ENCODE measurements around the gene RHOG.
"Not testable (repeated sequence)": the region's sequence is repeated elsewhere in the genome, so short reads cannot be mapped to it uniquely, and the experiment has no call there.

The RHOG gene

DNA sequence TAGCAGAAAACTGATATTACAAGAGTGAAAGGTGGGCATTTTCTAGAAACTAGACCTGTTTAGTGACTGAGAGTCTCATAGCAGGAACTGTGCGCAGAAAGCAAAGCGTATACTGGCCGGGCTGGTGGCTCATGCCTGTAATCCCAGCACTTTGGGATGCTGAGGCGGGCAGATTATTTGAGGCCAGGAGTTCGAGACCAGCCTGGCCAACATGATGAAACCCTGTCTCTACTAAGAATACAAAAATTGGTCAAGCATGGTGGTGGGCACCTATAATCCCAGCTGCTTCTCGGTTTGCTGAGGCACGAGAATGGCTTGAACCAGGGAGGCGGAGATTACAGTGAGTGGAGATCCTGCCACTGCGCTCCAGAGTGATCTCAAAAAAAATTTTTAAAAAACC, 41.6 kb downstream of the RHOG start:
- TF ChIP-seq, protein P1, sequence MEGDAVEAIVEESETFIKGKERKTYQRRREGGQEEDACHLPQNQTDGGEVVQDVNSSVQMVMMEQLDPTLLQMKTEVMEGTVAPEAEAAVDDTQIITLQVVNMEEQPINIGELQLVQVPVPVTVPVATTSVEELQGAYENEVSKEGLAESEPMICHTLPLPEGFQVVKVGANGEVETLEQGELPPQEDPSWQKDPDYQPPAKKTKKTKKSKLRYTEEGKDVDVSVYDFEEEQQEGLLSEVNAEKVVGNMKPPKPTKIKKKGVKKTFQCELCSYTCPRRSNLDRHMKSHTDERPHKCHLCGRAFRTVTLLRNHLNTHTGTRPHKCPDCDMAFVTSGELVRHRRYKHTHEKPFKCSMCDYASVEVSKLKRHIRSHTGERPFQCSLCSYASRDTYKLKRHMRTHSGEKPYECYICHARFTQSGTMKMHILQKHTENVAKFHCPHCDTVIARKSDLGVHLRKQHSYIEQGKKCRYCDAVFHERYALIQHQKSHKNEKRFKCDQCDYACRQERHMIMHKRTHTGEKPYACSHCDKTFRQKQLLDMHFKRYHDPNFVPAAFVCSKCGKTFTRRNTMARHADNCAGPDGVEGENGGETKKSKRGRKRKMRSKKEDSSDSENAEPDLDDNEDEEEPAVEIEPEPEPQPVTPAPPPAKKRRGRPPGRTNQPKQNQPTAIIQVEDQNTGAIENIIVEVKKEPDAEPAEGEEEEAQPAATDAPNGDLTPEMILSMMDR (IDR thresholded peaks at IDR 0.05; ENCODE audit: low read depth, low read length), result no peak

DNA sequence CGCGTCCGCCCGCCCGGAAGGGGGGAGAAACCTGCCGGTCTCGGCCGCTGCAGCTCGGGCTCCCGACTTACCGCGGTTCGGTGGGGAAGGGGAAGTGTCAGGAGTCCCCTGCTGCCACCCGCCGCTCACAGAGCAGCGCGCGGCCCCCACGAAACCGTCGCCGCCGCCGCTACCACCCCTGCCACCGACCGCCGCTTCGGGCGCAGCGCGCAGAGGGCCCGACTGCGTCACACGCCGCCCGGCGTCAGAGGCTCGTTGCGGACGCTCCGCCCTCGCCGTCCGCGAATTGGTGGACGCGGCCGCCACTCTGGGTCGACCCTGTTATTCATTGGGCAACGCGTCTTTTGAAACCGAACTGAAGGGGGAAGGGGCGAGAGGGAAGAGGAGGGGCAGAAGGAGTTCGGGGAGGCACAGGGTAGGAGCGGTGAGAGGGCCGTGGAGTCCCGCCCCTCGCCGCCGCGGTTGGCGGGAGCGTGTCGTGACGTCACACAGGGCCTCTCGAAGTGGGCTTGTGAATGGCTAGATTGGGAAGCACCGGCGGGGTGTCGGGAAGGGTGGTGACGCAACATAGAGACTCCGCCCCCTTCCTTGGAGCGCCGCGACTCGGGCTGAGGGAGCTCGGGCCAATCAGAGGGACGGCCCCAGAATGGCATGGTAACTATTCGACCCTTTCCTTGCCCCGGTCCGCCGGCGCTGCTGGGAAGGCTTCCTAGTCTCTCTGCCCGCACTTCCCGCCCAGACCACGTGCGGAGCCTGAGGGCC, 43.2 kb downstream of the RHOG start, which contains the start of gene NUP98:
Gene NUP98, minus strand, starts transcription at position 226 of the 762 bp plus-strand sequence. CDS start 15,437 bp downstream, outside the sequence.
- TF ChIP-seq, protein P1 (IDR thresholded peaks at IDR 0.05; ENCODE audit: low read depth, low read length), result no peak
- peak within 1 kb of the TSS; percentile 98 for H3K4me3 ChIP-seq (ENCODE audit: low read depth, low read length)

More for the DNA sequence above, 41.6 kb downstream of the RHOG start:
- H3K4me3 ChIP-seq (ENCODE audit: low read depth, low read length), result no peak overlapping the region

DNA sequence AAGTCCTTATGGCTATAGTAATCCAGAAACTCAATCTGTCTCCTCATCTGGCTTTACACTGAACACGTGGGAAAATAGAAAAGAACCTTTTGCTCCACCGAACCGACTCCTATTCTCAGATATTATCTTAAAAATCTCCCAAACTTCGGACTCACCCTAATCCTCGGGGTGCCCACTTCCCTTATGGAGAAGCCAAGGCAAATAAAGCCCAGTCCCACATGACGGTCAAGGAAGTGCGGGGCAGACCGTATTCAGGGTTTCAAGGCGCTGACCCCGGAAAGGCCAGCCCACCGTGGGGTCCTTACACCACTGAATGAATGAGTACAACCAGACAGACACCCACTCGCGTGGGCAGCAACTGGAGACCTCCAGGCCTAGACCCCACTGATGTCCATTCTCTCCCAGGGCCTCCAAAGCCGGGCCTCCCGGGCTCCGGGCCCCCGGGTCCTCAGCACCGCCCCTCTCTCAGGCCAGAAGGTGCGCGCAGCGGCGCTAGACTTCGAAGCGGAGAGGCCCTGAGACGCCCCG, 43.9 kb downstream of the RHOG start:
- peak overlapping the region; percentile 98 for H3K4me3 ChIP-seq (ENCODE audit: low read depth, low read length)
- TF ChIP-seq, protein P1 (IDR thresholded peaks at IDR 0.05; ENCODE audit: low read depth, low read length), result no peak

DNA sequence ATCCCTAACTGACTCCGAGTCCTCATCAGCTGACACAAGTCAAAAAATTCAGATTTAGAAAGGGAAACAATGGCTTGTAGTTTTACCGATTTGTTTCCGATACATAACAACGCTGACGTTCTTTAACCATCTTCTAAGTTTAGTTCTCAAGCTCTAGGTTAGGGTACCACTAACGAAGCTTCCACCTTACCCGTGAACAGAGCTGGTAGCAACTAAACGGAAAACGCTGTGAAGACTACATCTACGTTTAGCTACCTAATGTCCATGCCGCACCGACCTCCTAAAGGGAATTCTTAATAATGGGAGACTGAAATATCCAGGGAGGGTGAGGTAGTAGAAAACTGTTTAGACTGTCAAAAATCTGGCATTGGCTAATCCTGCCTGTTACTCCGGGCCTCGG, 44.4 kb downstream of the RHOG start:
- TF ChIP-seq, protein P1 (IDR thresholded peaks at IDR 0.05; ENCODE audit: low read depth, low read length), result no peak
- peak overlapping the region; percentile 98 for H3K4me3 ChIP-seq (ENCODE audit: low read depth, low read length)

DNA sequence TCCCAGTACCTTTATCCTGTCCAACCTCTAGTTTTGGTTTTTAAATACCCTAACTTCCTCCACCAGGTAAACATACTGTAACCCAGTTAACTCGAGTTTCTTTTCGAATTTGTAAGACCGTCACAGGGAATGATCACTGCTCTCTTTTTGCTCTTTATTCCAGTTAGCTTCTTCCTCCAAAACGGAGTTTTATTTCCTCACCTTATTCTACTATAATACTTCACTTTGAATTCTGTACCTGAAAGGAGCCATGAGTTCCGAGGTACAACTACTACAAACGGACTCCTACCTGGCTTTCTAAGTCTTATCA, 44.8 kb downstream of the RHOG start:
- peak overlapping the region; percentile 98 for H3K4me3 ChIP-seq (ENCODE audit: low read depth, low read length)
- TF ChIP-seq, protein P1 (IDR thresholded peaks at IDR 0.05; ENCODE audit: low read depth, low read length), result no peak

DNA sequence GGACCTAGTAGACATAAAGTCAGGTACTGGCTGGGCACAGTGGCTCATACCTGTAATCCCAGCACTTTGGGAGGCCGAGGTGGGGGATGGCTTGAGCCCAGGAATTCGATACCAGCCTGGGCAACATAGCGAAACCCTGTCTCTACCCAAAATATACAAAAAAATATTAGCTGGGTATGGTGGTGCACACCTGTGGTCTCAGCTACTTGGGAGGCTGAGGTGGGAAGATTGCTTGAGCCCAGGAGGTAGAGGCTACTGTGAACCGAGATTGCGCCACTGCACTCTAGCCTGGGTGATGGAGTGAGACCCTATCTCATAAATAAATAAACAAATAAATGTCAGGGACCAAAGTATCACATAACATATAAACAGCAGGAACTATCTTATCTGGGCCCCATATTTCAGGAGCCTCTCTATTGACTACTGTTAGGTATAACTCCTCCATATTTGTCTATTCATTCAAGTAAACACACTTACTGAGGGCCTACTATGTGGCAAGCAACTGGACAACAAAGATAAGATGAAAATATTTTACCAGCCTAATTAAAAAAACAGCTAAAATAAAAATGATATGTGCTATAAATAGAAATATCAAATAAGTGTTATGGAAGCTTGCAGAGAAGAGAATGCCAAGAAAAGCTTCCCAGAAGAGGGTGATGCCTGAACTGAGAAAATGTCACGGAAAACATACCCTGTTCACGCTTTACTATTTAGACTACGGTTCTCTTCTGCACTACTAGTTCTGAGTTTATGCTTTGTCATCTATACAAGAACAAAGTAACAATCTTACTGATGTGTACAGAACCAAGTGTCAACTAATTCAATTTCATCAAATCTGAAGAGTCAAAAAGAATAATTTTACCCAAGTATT, 45.4 kb downstream of the RHOG start:
- peak overlapping the region; percentile 98 for H3K4me3 ChIP-seq (ENCODE audit: low read depth, low read length)
- TF ChIP-seq, protein P1 (IDR thresholded peaks at IDR 0.05; ENCODE audit: low read depth, low read length), result no peak

DNA sequence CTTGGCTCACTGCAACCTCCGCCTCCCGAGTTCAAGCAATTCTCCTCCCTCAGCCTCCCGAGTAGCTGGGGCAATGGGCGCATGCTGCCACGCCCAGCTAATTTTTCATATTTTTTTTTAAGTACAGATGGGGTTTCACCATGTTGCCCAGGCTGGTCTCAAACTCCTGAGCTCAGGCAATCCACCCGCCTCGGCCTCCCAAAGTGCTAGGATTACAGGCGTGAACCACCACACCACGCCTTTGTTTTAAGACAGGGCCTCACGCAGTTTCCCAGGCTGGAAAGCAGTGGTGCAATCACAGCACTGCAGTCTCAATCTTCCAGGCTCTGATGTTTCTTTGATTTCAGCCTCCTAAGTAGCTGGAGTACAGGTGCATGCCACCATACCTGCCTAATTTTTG, 46.4 kb downstream of the RHOG start:
- H3K4me3 ChIP-seq (ENCODE audit: low read depth, low read length), result not testable (repeated sequence)
